Raji (cell line): Measurements from ENCODE around the gene SPPL3.

Experiments used
- POLR2A ChIP-seq: IDR thresholded peaks from 2 replicates; pipeline ENCODE4 v1.6.1; 2011; ENCODE audit warnings: low read depth, low read length, control low read depth; ENCODE audit not compliant: insufficient read depth

Gene SPPL3

GRCh38 chr12:120841525-120841924 is 62.6 kb downstream of the SPPL3 start:
- no peak for TF ChIP-seq POLR2A

- no peak for TF ChIP-seq POLR2A
Measured at GRCh38 chr12:120839503-120839902, 64.7 kb downstream of the SPPL3 start.

- no peak for TF ChIP-seq POLR2A
Measured at GRCh38 chr12:120836114-120836684, 68.0 kb downstream of the SPPL3 start.

GRCh38 chr12:120835657-120836056 is 68.5 kb downstream of the SPPL3 start:
- TF ChIP-seq POLR2A: no peak

GRCh38 chr12:120835304-120835612 is 68.9 kb downstream of the SPPL3 start:
- TF ChIP-seq POLR2A: no peak

GRCh38 chr12:120834489-120835303 is 69.5 kb downstream of the SPPL3 start:
- TF ChIP-seq POLR2A: no peak

- no peak for TF ChIP-seq POLR2A
Measured at GRCh38 chr12:120833849-120834248, 70.3 kb downstream of the SPPL3 start.

GRCh38 chr12:120832737-120833136 is 71.4 kb downstream of the SPPL3 start:
- no peak for TF ChIP-seq POLR2A

GRCh38 chr12:120831648-120832267 is 72.4 kb downstream of the SPPL3 start:
- no peak for TF ChIP-seq POLR2A

- no peak for TF ChIP-seq POLR2A
Measured at GRCh38 chr12:120830966-120831365, 73.2 kb downstream of the SPPL3 start.

- no peak for TF ChIP-seq POLR2A
Measured at GRCh38 chr12:120830052-120830940, 73.9 kb downstream of the SPPL3 start.

GRCh38 chr12:120826335-120826734 is 77.8 kb downstream of the SPPL3 start:
- no peak for TF ChIP-seq POLR2A

- TF ChIP-seq POLR2A: no peak
Measured at GRCh38 chr12:120825337-120825736, 78.8 kb downstream of the SPPL3 start.

- TF ChIP-seq POLR2A: no peak
Measured at GRCh38 chr12:120822832-120823503, 81.2 kb downstream of the SPPL3 start.

- TF ChIP-seq POLR2A: no peak
Measured at GRCh38 chr12:120821878-120822277, 82.3 kb downstream of the SPPL3 start.
